SK-N-SH treated with all-trans-retinoic acid at 6 μM for 48 hours (cell line): ENCODE results near the gene SPECC1L.
"Not testable (repeated sequence)": the region's sequence is repeated elsewhere in the genome, so short reads cannot be mapped to it uniquely, and the experiment has no call there.

Experiments
- ATAC-seq: fragments of 200-7000 bp; cut with Tn5 transposase; 3 replicates; pipeline ENCODE4 v1.9.1; 2020; ENCODE audit warnings: mild to moderate bottlenecking, moderate library complexity
- ARNTL ChIP-seq: fragments of 450-650 bp; formaldehyde crosslinking; IDR thresholded peaks from 2 replicates; pipeline ENCODE4 v1.5.0; 2020; ENCODE audit warnings: low read depth, mild to moderate bottlenecking, moderate library complexity, borderline replicate concordance
- BACH2 ChIP-seq: fragments of 250-450 bp; sonication (Bioruptor Pico); IDR thresholded peaks from 2 replicates; pipeline ENCODE4 v1.9.0; 2021; ENCODE audit warnings: mild to moderate bottlenecking, borderline replicate concordance
- CREB5 ChIP-seq: fragments of 250-450 bp; sonication (Bioruptor Pico); IDR thresholded peaks from 2 replicates; pipeline ENCODE4 v1.5.1; 2020; ENCODE audit warnings: low read depth, mild to moderate bottlenecking, moderate library complexity
- CSDC2 ChIP-seq: fragments of 250-450 bp; sonication (Bioruptor Pico); IDR thresholded peaks from 2 replicates; pipeline ENCODE4 v1.5.0; 2020; ENCODE audit warnings: mild to moderate bottlenecking, moderate library complexity
- GLIS3 ChIP-seq: fragments of 250-450 bp; sonication (Bioruptor Pico); IDR thresholded peaks from 2 replicates; pipeline ENCODE4 v1.5.0; 2020; ENCODE audit warnings: mild to moderate bottlenecking, moderate library complexity
- OSR1 ChIP-seq: fragments of 250-450 bp; sonication (Bioruptor Pico); IDR thresholded peaks from 2 replicates; pipeline ENCODE4 v1.8.0; 2022; ENCODE audit warnings: moderate library complexity, mild to moderate bottlenecking, inconsistent platforms
- PATZ1 ChIP-seq: fragments of 250-450 bp; sonication (Bioruptor Pico); IDR thresholded peaks from 2 replicates; pipeline ENCODE4 v1.8.0; 2020; ENCODE audit warnings: mild to moderate bottlenecking, moderate library complexity, borderline replicate concordance
- POU6F1 ChIP-seq: fragments of 250-450 bp; sonication (Bioruptor Pico); IDR thresholded peaks from 2 replicates; pipeline ENCODE4 v1.8.0; 2021; ENCODE audit warnings: low read depth, mild to moderate bottlenecking, moderate library complexity, borderline replicate concordance
- PPARA ChIP-seq: fragments of 250-450 bp; sonication (Bioruptor Pico); IDR thresholded peaks from 2 replicates; pipeline ENCODE4 v1.5.0; 2020; ENCODE audit warnings: mild to moderate bottlenecking, borderline replicate concordance
- RARB ChIP-seq: fragments of 250-450 bp; sonication (Bioruptor Pico); IDR thresholded peaks from 2 replicates; pipeline ENCODE4 v1.8.0; 2021; ENCODE audit warnings: mild to moderate bottlenecking, moderate library complexity
- SNAI2 ChIP-seq: fragments of 250-450 bp; sonication (Bioruptor Pico); IDR thresholded peaks from 2 replicates; pipeline ENCODE4 v1.5.0; 2020; ENCODE audit warnings: mild to moderate bottlenecking, moderate library complexity
- TCF4 ChIP-seq: fragments of 250-450 bp; sonication (Bioruptor Pico); IDR thresholded peaks from 2 replicates; pipeline ENCODE4 v1.8.0; 2021; ENCODE audit warnings: mild to moderate bottlenecking, moderate library complexity, borderline replicate concordance
- TOX ChIP-seq: fragments of 250-450 bp; sonication (Bioruptor Pico); IDR thresholded peaks from 2 replicates; pipeline ENCODE4 v1.8.0; 2021; ENCODE audit warnings: mild to moderate bottlenecking, moderate library complexity, borderline replicate concordance
- TSHZ2 ChIP-seq: fragments of 250-450 bp; sonication (Bioruptor Pico); IDR thresholded peaks from 2 replicates; pipeline ENCODE4 v1.5.0; 2020; ENCODE audit warnings: mild to moderate bottlenecking, moderate library complexity
- ZC3H10 ChIP-seq: fragments of 250-450 bp; sonication (Bioruptor Pico); IDR thresholded peaks from 2 replicates; pipeline ENCODE4 v1.5.1; 2021; ENCODE audit warnings: mild to moderate bottlenecking, moderate library complexity
- ZFP30 ChIP-seq: fragments of 450-650 bp; formaldehyde crosslinking; IDR thresholded peaks from 2 replicates; pipeline ENCODE4 v1.5.0; 2022; ENCODE audit warnings: mild to moderate bottlenecking, moderate library complexity
- ZNF565 ChIP-seq: fragments of 450-650 bp; formaldehyde crosslinking; conservative IDR thresholded peaks from 2 replicates; pipeline ENCODE4 v1.5.0; 2020; ENCODE audit warnings: low read depth, mild to moderate bottlenecking, moderate library complexity
- ZNF70 ChIP-seq: fragments of 450-650 bp; formaldehyde crosslinking; IDR thresholded peaks from 2 replicates; pipeline ENCODE4 v1.5.0; 2020; ENCODE audit warnings: mild to moderate bottlenecking, moderate library complexity
- ZNF8 ChIP-seq: fragments of 450-650 bp; formaldehyde crosslinking; IDR thresholded peaks from 2 replicates; pipeline ENCODE4 v1.5.0; 2020; ENCODE audit warnings: mild to moderate bottlenecking, moderate library complexity

Gene SPECC1L

GRCh38 chr22:24305260-24305692, 34.6 kb downstream of the SPECC1L start:
- TF ChIP-seq ZNF8 (CRISPR knock-in tag) (no peak), CSDC2 (CRISPR knock-in tag) (no peak)
- ATAC-seq: no peak

- no peak for TF ChIP-seq RARB (CRISPR knock-in tag)
- TF ChIP-seq TSHZ2: no peak
- no peak for TF ChIP-seq GLIS3 (CRISPR knock-in tag)
- no peak for TF ChIP-seq PPARA (CRISPR knock-in tag)
- TF ChIP-seq PATZ1 (CRISPR knock-in tag): no peak
- no peak for ATAC-seq
Observed at GRCh38 chr22:24310969-24311368, 40.3 kb downstream of the SPECC1L start.

- no peak for TF ChIP-seq ZNF70 (CRISPR knock-in tag)
- TF ChIP-seq SNAI2 (CRISPR knock-in tag): no peak
- no peak for TF ChIP-seq TCF4 (CRISPR knock-in tag)
Observed at GRCh38 chr22:24315367-24315966, 44.8 kb downstream of the SPECC1L start.

GRCh38 chr22:24316264-24316663, 45.6 kb downstream of the SPECC1L start:
- ATAC-seq: not testable (repeated sequence)

More at GRCh38 chr22:24315367-24315966, 44.8 kb downstream of the SPECC1L start:
- no peak for ATAC-seq

- ATAC-seq: not testable (repeated sequence)
Observed at GRCh38 chr22:24317511-24317910, 46.9 kb downstream of the SPECC1L start.

- TF ChIP-seq TCF4 (CRISPR knock-in tag) (no peak), RARB (CRISPR knock-in tag) (no peak), CREB5 (CRISPR knock-in tag) (no peak), TOX (CRISPR knock-in tag) (no peak), ARNTL (CRISPR knock-in tag) (no peak), ZFP30 (no peak), SNAI2 (CRISPR knock-in tag) (no peak), ZNF565 (no peak), ZC3H10 (CRISPR knock-in tag) (no peak), OSR1 (no peak), PPARA (CRISPR knock-in tag) (no peak), POU6F1 (no peak), BACH2 (CRISPR knock-in tag) (no peak), CSDC2 (CRISPR knock-in tag) (no peak)
- ATAC-seq: no peak
Observed at GRCh38 chr22:24319451-24319850, 48.8 kb downstream of the SPECC1L start.
